Skeletal muscle tissue (tissue), 4 donors: ENCODE data around the gene HHLA2. TPM values are rescaled to one million over a fixed set of nuclear protein-coding genes. Genes with fewer than 3 reads are reported as not detected.
"Not testable (repeated sequence)": the region's sequence is repeated elsewhere in the genome, so short reads cannot be mapped to it uniquely, and the experiment has no call there.

ENCODE experiments used
- H3K27ac ChIP-seq: one replicate; pipeline ENCODE4 v1.7.0; 2013; ENCODE audit warnings: mild to moderate bottlenecking, low read depth, low read length, inconsistent platforms
- H3K27me3 ChIP-seq, 3 donors: one replicate each; pipeline ENCODE4 v1.7.0; 2013; ENCODE audit warnings: low read length in 3 of 3; ENCODE audit not compliant: control insufficient read depth in 3 of 3, insufficient read depth in 3 of 3
- H3K36me3 ChIP-seq, 3 donors: one replicate each; pipeline ENCODE4 v1.7.0; 2013; ENCODE audit warnings: low read length in 3 of 3; ENCODE audit not compliant: control insufficient read depth in 3 of 3, insufficient read depth in 3 of 3
- H3K4me1 ChIP-seq, 3 donors: one replicate each; pipeline ENCODE4 v1.7.0; 2013; ENCODE audit warnings: low read length in 3 of 3, mild to moderate bottlenecking in 3 of 3; ENCODE audit not compliant: control insufficient read depth in 3 of 3, insufficient read depth in 3 of 3
- H3K4me3 ChIP-seq, 3 donors: one replicate each; pipeline ENCODE4 v1.7.0; 2013; ENCODE audit warnings: low read length in 3 of 3
- H3K9ac ChIP-seq, 3 donors: one replicate each; pipeline ENCODE4 v1.7.0; 2013; ENCODE audit warnings: low read length in 3 of 3, mild to moderate bottlenecking in 3 of 3, moderate library complexity in 2 of 3, low read depth in 1 of 3
- H3K9me3 ChIP-seq, 3 donors: one replicate each; pipeline ENCODE4 v1.7.0; 2013; ENCODE audit warnings: low read length in 3 of 3; ENCODE audit not compliant: control insufficient read depth in 3 of 3
- total RNA-seq: library from RNA; depleted of rRNA; stranded (reverse); fragments of >200 nt; gene quantifications from one replicate; pipeline ENCODE4 v1.2.3, GENCODE V29; 2014
- donor health status: Osteomylitis.

Gene HHLA2
- total RNA-seq, 1 donor from 2014 or later: not detected

GRCh38 chr3:108281670-108282069 lies 14.7 kb upstream of the HHLA2 start:
- H3K4me3 ChIP-seq: no peak overlapping the region
- peaks cover 0 to 2% (median 0%) of the 10 kb centered on the region in 3 donors for H3K27me3 ChIP-seq
- no peaks in the 10 kb centered on the region for H3K4me1 ChIP-seq
- no peaks in the 10 kb centered on the region for H3K36me3 ChIP-seq
- no peak overlapping the region for H3K9ac ChIP-seq
- no peak overlapping the region for H3K27ac ChIP-seq
- no peaks in the 10 kb centered on the region for H3K9me3 ChIP-seq

- no peaks in the 10 kb centered on the region for H3K4me1 ChIP-seq
- no peak overlapping the region for H3K27ac ChIP-seq
Measured at GRCh38 chr3:108283006-108283405, 13.3 kb upstream of the HHLA2 start.

DNA sequence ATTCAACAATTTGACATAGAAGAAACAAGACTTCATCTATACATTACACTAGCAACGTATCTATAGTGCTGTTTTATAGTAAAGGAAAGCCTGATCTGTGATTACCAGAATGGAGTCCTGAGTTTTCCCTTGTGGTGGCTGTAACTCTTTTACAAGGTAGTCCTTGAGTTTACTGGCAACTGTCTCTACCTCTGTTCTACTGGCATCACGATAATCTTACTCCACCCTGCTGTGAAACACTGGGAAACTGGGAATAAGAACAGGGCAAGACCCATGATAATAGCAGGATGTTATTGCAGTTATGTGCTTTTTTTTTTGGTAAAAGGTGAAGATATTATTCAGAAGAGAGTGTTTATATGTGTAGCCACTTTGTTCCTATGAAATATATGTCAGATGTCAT lies 12.4 kb upstream of the HHLA2 start:
- Histone ChIP-seq H3K9me3 (no peaks in the 10 kb centered on the region), H3K4me3 (no peak overlapping the region), H3K4me1 (no peaks in the 10 kb centered on the region), H3K27ac (no peak overlapping the region), H3K36me3 (no peaks in the 10 kb centered on the region), H3K9ac (no peak overlapping the region), H3K27me3 (no peaks in the 10 kb centered on the region)

More at GRCh38 chr3:108283006-108283405, 13.3 kb upstream of the HHLA2 start:
- H3K4me3 ChIP-seq: no peak overlapping the region
- no peak overlapping the region for H3K9ac ChIP-seq
- no peaks in the 10 kb centered on the region for H3K9me3 ChIP-seq
- H3K36me3 ChIP-seq: no peaks in the 10 kb centered on the region
- H3K27me3 ChIP-seq: no peaks in the 10 kb centered on the region

DNA sequence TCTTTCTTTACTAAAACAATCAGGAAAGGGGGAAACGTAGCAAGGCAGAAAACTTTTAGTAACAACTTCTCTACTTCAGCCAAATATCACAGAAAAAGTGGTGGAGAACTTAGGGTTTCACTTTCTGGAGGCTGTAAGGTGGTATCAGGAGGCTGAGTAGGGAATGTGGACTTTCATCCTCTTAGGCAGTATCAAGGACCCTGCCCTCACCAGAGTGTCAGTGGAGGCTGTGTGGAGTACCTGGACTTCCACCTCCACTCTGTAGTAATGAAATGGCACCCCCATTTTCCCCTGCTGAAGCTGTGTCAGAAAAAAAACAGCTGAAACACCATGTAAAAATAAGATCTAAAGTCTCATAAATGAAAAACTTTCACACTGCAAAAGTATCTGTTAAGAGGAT lies 11.2 kb upstream of the HHLA2 start:
- Histone ChIP-seq H3K36me3 (no peaks in the 10 kb centered on the region), H3K4me3 (no peak overlapping the region), H3K27ac (no peak overlapping the region), H3K4me1 (no peaks in the 10 kb centered on the region), H3K9ac (no peak overlapping the region), H3K27me3 (no peaks in the 10 kb centered on the region), H3K9me3 (no peaks in the 10 kb centered on the region)

GRCh38 chr3:108287146-108287545 lies 9.2 kb upstream of the HHLA2 start:
- Histone ChIP-seq H3K27ac (no peak overlapping the region), H3K9ac (no peak overlapping the region)

GRCh38 chr3:108288193-108288592 lies 8.2 kb upstream of the HHLA2 start:
- H3K4me3 ChIP-seq, H3K27me3 ChIP-seq, H3K36me3 ChIP-seq, H3K9ac ChIP-seq, H3K4me1 ChIP-seq, H3K27ac ChIP-seq, H3K9me3 ChIP-seq: not testable (repeated sequence)

More at GRCh38 chr3:108287146-108287545, 9.2 kb upstream of the HHLA2 start:
- H3K4me3 ChIP-seq: no peak overlapping the region
- no peaks in the 10 kb centered on the region for H3K9me3 ChIP-seq
- H3K4me1 ChIP-seq: no peaks in the 10 kb centered on the region
- H3K36me3 ChIP-seq: no peaks in the 10 kb centered on the region
- no peaks in the 10 kb centered on the region for H3K27me3 ChIP-seq

DNA sequence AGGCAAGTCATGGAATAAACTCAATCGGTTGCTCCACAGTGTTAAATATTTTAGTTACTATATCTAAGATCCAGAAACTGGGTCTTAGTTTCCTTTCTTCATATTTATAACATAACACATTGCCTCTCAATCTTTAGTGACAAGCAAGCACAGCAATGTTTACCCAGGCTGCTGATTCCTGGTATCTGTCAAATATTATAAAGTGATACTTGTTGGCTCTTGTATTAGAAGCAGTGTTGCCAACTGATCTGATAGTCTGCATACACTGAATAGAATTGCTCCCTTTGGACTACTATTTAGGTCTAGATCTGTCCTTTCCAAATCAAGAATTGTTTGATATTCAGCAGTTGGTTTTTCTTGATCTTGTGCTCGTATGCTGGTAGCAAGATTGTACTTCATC lies 7.2 kb upstream of the HHLA2 start:
- Histone ChIP-seq H3K36me3 (no peaks in the 10 kb centered on the region), H3K4me3 (no peak overlapping the region), H3K4me1 (no peaks in the 10 kb centered on the region), H3K27me3 (no peaks in the 10 kb centered on the region), H3K9me3 (no peaks in the 10 kb centered on the region), H3K27ac (no peak overlapping the region), H3K9ac (no peak overlapping the region)

- Histone ChIP-seq H3K4me3 (no peak overlapping the region), H3K9ac (no peak overlapping the region), H3K27me3 (no peaks in the 10 kb centered on the region), H3K36me3 (no peaks in the 10 kb centered on the region), H3K9me3 (no peaks in the 10 kb centered on the region), H3K4me1 (no peaks in the 10 kb centered on the region), H3K27ac (no peak overlapping the region)
Measured at GRCh38 chr3:108292450-108292849, 3.9 kb upstream of the HHLA2 start.

- H3K4me1 ChIP-seq: peaks cover 0 to 2% (median 0%) of the 10 kb centered on the region in 3 donors
- no peaks in the 10 kb centered on the region for H3K27me3 ChIP-seq
- H3K4me3 ChIP-seq: no peak overlapping the region
- H3K9ac ChIP-seq: no peak overlapping the region
- H3K9me3 ChIP-seq: no peaks in the 10 kb centered on the region
- H3K36me3 ChIP-seq: no peaks in the 10 kb centered on the region
- H3K27ac ChIP-seq: no peak overlapping the region
Measured at GRCh38 chr3:108292905-108293328, 3.4 kb upstream of the HHLA2 start.

DNA sequence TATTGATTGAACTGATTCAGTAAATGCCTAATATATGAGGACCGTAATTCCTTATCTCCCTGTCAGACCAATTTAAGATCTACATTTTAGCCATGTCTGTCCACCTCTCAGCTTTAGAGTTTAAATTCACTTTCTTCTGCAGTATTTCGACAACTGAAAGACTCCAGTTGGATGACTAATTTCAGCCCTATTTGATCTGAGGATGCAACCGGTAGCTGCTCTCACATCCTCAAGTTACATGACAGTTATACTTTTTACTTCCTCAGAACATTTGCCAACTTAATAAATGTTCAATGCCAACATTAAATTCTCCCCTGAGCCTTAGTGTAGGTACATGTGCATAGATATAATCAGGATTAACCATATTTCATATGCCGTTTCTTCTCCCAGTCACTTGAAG lies 2.5 kb upstream of the HHLA2 start:
- Histone ChIP-seq H3K4me3 (no peak overlapping the region), H3K4me1 (peaks cover 0 to 2% (median 0%) of the 10 kb centered on the region in 3 donors), H3K27ac (no peak overlapping the region)

More for the DNA sequence above, 2.5 kb upstream of the HHLA2 start:
- no peak overlapping the region for H3K9ac ChIP-seq
- no peaks in the 10 kb centered on the region for H3K27me3 ChIP-seq
- no peaks in the 10 kb centered on the region for H3K9me3 ChIP-seq
- no peaks in the 10 kb centered on the region for H3K36me3 ChIP-seq
